ENCODE results near the gene PTPN11. TPM values are rescaled to one million over a fixed set of nuclear protein-coding genes. Genes with fewer than 3 reads are reported as not detected.
A peak's percentile ranks its signal among the peaks of the same experiment; 100 is the strongest.

Gene PTPN11
- 10 to 100 TPM; 46.2 to 48.0 TPM for total RNA-seq
- 10 to 100 TPM; 70.2 to 75.8 (median 70.7) TPM for polyA plus RNA-seq
- 106 to 435 (median 148) reads per million in 6 experiments for total RNA-seq

DNA sequence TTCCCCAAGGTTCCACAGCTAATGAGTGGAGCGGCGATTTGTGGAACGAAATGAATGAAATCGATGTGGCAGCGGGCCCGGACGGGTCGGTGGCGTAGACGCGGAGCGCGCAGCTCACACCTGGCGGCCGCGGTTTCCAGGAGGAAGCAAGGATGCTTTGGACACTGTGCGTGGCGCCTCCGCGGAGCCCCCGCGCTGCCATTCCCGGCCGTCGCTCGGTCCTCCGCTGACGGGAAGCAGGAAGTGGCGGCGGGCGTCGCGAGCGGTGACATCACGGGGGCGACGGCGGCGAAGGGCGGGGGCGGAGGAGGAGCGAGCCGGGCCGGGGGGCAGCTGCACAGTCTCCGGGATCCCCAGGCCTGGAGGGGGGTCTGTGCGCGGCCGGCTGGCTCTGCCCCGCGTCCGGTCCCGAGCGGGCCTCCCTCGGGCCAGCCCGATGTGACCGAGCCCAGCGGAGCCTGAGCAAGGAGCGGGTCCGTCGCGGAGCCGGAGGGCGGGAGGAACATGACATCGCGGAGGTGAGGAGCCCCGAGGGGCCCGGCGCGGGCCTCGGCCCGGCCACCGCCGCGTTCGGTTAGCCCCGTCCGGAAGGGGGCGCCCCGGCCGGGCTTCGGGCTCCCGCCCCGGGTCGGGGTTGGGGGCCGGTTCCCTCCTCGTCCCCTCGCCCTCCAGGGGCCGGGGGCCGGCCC, at the start of gene PTPN11:
TSS of gene PTPN11 (plus strand) at position 340 of the 689 bp plus-strand sequence. CDS start at position 505, 165 bp downstream.
- peak within 1 kb of the TSS; percentile 93 to 100 (median 96) for H3K4me3 Mint-ChIP-seq
- H3K27me3 Mint-ChIP-seq, result no peaks in the 10 kb centered on the region
- POLR2A ChIA-PET, result interaction anchor here (0.6 to 1.3 kb wide), 5 partner anchors 8 to 1837 kb away, joined by 3 to 13 read pairs (median 3); no protein-coding TSS in a partner anchor
- no peaks in the 10 kb centered on the region for H3K9me3 Mint-ChIP-seq
- DNase-seq (peak; percentile 83 to 98 (median 90)), ATAC-seq (peak; percentile 87 to 88)
- H3K27ac Mint-ChIP-seq, result peak within 1 kb of the TSS; percentile 94 to 99 (median 98)
- peaks cover 25 to 52% (median 40%) of the 10 kb centered on the region in 4 donors for H3K4me1 Mint-ChIP-seq
- H3K36me3 Mint-ChIP-seq, result peaks cover 0 to 4% (median 0%) of the 10 kb centered on the region in 3 donors

GRCh38 chr12:112370199-112370598, 48.5 kb upstream of the PTPN11 start:
- DNase-seq, result no peak
- Mint-ChIP-seq H3K36me3 (peaks cover 0 to 6% (median 2%) of the 10 kb centered on the region in 3 donors), H3K4me3 (no peak overlapping the region), H3K9me3 (no peaks in the 10 kb centered on the region), H3K27me3 (no peaks in the 10 kb centered on the region), H3K4me1 (peaks cover 5 to 27% (median 23%) of the 10 kb centered on the region in 4 donors), H3K27ac (no peak overlapping the region)
- POLR2A ChIA-PET, result no interaction called here
- ATAC-seq, result no peak

DNA sequence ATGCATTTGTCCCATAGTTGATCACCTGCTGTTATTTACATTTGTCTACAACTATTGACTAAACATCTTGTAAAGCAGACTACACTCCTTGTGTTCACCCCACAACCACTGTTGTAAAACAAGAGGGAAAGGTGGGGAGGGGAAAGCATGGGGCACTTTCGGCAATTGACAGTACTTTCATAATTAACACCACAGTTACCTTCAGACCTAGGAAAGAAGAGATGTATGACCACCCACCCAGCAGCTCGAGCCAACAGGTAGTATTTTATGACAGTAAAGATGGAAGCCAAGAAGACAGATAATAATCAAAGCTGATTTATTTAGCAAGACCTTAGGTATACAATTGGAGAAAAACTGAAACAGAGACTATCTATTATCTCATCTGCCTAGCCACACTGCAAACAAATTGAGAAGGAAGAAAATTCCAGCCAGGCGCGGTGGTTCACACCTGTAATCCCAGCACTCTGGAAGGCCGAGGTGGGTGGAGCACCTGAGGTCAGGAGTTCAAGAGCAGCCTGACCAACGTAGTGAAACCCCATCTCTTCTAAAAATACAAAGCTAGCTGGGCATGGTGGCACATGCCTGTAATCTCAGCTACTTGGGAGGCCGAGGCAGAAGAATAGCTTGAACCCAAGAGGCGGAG, 47.8 kb upstream of the PTPN11 start:
- Mint-ChIP-seq H3K36me3 (peaks cover 0 to 6% (median 2%) of the 10 kb centered on the region in 3 donors), H3K4me1 (peaks cover 5 to 28% (median 24%) of the 10 kb centered on the region in 4 donors), H3K9me3 (no peaks in the 10 kb centered on the region), H3K27me3 (no peaks in the 10 kb centered on the region), H3K27ac (no peak overlapping the region), H3K4me3 (no peak overlapping the region)
- no peak for DNase-seq
- ATAC-seq, result no peak
- POLR2A ChIA-PET, result interaction anchor here (1.1 kb wide), 1 partner anchor 11 kb away, joined by 5 read pairs; the partner anchor contains the start of gene HECTD4

DNA sequence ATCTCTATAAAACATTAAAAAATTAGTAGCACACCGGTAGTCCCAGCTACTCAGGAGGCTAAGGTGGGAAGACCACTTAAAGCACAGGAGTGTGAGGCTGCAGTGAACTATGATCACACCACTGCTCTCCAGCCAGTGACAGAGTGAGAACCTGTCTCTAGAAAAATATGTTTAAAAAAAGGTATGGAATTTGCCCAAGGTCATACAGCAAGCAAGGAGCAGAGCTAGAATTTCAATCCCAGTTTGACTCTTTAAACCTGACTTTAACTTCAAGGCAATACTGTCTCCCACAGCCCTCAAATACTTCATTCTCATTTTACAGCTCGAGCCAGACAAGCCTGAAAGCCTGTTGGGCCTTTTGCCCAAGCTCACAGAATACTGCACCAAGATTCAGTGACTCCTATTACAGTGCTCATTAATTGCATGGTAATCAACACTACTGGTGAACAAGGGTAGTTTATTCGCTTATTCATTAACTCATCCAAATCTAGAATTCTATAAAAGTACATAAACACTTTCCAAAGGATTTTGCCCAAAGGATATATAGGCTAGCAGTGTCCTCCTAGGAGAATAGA, 44.5 kb upstream of the PTPN11 start:
- Mint-ChIP-seq H3K27ac (peak overlapping the region in 1 of 10 donors; percentile 48), H3K9me3 (no peaks in the 10 kb centered on the region)
- POLR2A ChIA-PET, result no interaction called here

DNA sequence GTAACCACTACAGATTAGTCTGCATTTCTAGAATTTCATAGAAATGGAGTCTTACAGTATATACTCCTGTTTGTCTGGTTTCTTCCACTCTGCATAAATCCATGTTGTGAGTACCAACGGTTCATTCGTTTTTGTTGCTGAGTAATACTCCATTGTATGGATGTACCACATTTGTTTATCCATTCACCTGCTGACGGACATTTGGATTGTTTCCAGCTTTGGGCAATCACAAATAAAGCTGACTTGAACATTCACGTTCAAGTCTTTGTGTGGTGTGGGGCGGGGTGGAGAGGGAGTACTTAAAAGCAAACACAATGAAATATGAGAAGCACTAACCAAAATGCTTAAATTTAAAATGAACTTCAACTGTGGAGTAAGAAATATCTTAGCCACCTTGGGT, 43.6 kb upstream of the PTPN11 start:
- Mint-ChIP-seq H3K4me1 (peaks cover 5 to 36% (median 23%) of the 10 kb centered on the region in 4 donors), H3K27me3 (no peaks in the 10 kb centered on the region), H3K36me3 (peaks cover 0 to 6% (median 0%) of the 10 kb centered on the region in 3 donors), H3K4me3 (no peak overlapping the region), H3K9me3 (no peaks in the 10 kb centered on the region), H3K27ac (no peak overlapping the region)
- ATAC-seq, result no peak
- DNase-seq, result no peak
- POLR2A ChIA-PET, result no interaction called here

More for the DNA sequence above, 44.5 kb upstream of the PTPN11 start:
- H3K4me3 Mint-ChIP-seq, result no peak overlapping the region
- DNase-seq (no peak), ATAC-seq (no peak)
- H3K4me1 Mint-ChIP-seq, result peaks cover 8 to 34% (median 25%) of the 10 kb centered on the region in 4 donors
- no peaks in the 10 kb centered on the region for H3K27me3 Mint-ChIP-seq
- H3K36me3 Mint-ChIP-seq, result peaks cover 0 to 6% (median 2%) of the 10 kb centered on the region in 3 donors

- POLR2A ChIA-PET, result interaction anchor here (1.5 kb wide), 1 partner anchor 10 kb away, joined by 5 read pairs; no protein-coding TSS in a partner anchor
- peak overlapping the region; percentile 79 to 97 (median 88) for H3K27ac Mint-ChIP-seq
- no peaks in the 10 kb centered on the region for H3K9me3 Mint-ChIP-seq
- peak overlapping the region; percentile 88 to 99 (median 94) for H3K4me3 Mint-ChIP-seq
- no peaks in the 10 kb centered on the region for H3K36me3 Mint-ChIP-seq
- peaks cover 13 to 32% (median 21%) of the 10 kb centered on the region in 4 donors for H3K4me1 Mint-ChIP-seq
- ATAC-seq, result no peak
- peak in 1 of 10 donors; percentile 4 for DNase-seq
- H3K27me3 Mint-ChIP-seq, result no peaks in the 10 kb centered on the region
These were observed 37.9 kb upstream of the PTPN11 start for GRCh38 chr12:112380663-112381405.

DNA sequence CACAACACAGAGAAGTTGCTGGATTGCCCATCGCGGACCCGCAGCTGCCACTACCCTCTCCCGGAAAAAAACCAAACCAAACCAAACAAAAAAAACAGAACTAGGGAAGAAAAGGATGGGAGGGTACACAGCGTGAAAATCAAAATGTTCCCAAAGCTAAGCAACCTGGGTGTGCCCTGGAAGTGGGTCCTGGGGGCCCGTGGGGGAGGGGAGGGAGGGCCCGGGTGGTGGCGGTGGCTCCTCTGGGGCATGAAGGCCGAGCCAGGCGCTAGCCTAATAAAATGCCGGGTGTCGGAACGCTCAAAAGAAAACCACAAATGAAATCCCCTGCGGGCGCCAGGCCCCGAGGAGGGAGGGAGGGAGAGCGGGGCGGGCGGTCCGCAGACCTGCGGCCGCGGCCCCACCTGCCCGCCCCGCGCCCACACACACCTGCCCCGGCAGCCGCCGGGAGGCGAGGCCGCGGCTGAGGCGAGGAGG, 37.3 kb upstream of the PTPN11 start:
- H3K4me1 Mint-ChIP-seq, result peaks cover 13 to 31% (median 20%) of the 10 kb centered on the region in 4 donors
- peak overlapping the region; percentile 88 to 99 (median 94) for H3K4me3 Mint-ChIP-seq
- DNase-seq (peak in 5 of 10 donors; percentile 4 to 34 (median 18)), ATAC-seq (peak; percentile 22 to 24)
- H3K27me3 Mint-ChIP-seq, result no peaks in the 10 kb centered on the region
- no peaks in the 10 kb centered on the region for H3K36me3 Mint-ChIP-seq
- POLR2A ChIA-PET, result interaction anchor here (1.5 kb wide), 1 partner anchor 10 kb away, joined by 5 read pairs; no protein-coding TSS in a partner anchor
- peak overlapping the region; percentile 79 to 97 (median 88) for H3K27ac Mint-ChIP-seq
- H3K9me3 Mint-ChIP-seq, result no peaks in the 10 kb centered on the region

DNA sequence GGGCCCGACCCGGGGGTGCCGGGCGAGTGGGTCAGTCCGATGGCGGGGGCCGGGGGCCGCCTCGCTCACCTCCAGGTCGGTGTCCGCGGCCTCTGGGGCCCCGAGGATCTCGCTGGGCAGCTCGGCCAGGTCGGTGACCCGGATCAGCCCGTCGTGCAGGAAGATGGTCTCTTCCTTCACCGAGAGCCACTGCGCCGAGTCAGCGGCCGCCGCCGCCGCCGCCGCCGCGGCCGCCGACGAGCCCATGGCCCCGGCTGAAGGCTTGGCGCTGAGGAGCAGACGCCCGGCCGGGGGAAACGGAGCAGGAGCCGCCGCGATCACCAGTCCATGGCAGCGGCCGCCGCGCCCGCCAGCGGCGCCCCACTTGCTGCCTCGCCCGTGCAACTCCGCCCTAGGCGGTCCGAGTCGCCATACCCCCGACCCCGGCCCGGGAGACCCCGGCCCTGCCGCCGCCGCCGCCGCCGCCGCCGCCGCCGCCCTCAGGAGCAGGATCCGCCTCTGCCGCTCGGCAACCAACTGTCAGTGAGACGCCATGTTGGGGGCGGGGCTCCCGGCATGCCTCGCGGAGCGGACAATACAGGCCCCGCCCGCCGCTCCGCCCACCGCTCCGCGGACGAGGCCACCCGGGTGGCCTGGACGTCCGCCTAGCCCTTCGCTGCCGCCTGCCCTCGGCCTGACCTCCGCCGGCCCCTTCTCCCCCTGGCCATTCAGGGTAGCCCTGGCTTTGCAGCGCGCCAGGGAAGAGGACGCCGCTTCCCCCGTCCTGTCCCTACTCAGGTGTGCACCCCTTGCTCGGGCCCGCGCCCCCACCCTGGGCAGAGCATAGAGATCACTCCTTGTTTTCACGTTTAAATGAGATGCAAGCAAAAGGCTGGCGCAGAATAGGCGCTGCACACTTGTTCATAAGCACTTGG, 36.6 kb upstream of the PTPN11 start, which contains the start of gene HECTD4:
TSS of gene HECTD4 (minus strand) at position 549 of the 914 bp plus-strand sequence. CDS start at position 246, 303 bp downstream.
- H3K36me3 Mint-ChIP-seq, result no peaks in the 10 kb centered on the region
- POLR2A ChIA-PET, result interaction anchor here (1.5 kb wide), 1 partner anchor 11 kb away, joined by 5 read pairs; no protein-coding TSS in a partner anchor

GRCh38 chr12:112382866-112383265, 35.9 kb upstream of the PTPN11 start:
- H3K27me3 Mint-ChIP-seq, result peaks cover 0 to 2% (median 1%) of the 10 kb centered on the region in 5 donors
- peak overlapping the region; percentile 86 to 98 (median 94) for H3K4me3 Mint-ChIP-seq
- ATAC-seq (no peak), DNase-seq (no peak)
- H3K4me1 Mint-ChIP-seq, result peaks cover 15 to 33% (median 24%) of the 10 kb centered on the region in 4 donors
- no peaks in the 10 kb centered on the region for H3K9me3 Mint-ChIP-seq
- no peaks in the 10 kb centered on the region for H3K36me3 Mint-ChIP-seq
- H3K27ac Mint-ChIP-seq, result peak overlapping the region; percentile 85 to 94 (median 92)
- POLR2A ChIA-PET, result no interaction called here

More for the DNA sequence above, 36.6 kb upstream of the PTPN11 start, which contains the start of gene HECTD4:
- Mint-ChIP-seq H3K27ac (peak within 1 kb of the TSS; percentile 88 to 97 (median 92)), H3K4me1 (peaks cover 12 to 32% (median 19%) of the 10 kb centered on the region in 4 donors), H3K27me3 (no peaks in the 10 kb centered on the region), H3K9me3 (no peaks in the 10 kb centered on the region), H3K4me3 (peak within 1 kb of the TSS; percentile 90 to 99 (median 96))
- DNase-seq (peak; percentile 82 to 95 (median 90)), ATAC-seq (peak; percentile 95 to 97)

GRCh38 chr12:112386726-112387125, 32.0 kb upstream of the PTPN11 start:
- no peak for ATAC-seq
- H3K4me3 Mint-ChIP-seq, result no peak overlapping the region
- peaks cover 6 to 11% (median 9%) of the 10 kb centered on the region in 4 donors for H3K4me1 Mint-ChIP-seq
- no peak overlapping the region for H3K27ac Mint-ChIP-seq
- POLR2A ChIA-PET, result interaction anchor here (0.6 to 1.0 kb wide), 2 partner anchors 16 to 417 kb away, joined by 3 to 6 read pairs; no protein-coding TSS in a partner anchor
- H3K27me3 Mint-ChIP-seq, result peaks cover 0 to 7% (median 4%) of the 10 kb centered on the region in 5 donors
- no peaks in the 10 kb centered on the region for H3K9me3 Mint-ChIP-seq
- H3K36me3 Mint-ChIP-seq, result no peaks in the 10 kb centered on the region
- DNase-seq, result no peak

GRCh38 chr12:112389228-112389627, 29.5 kb upstream of the PTPN11 start:
- ATAC-seq, result no peak
- DNase-seq, result no peak
- POLR2A ChIA-PET, result no interaction called here
- Mint-ChIP-seq H3K27ac (peak overlapping the region in 2 of 10 donors; percentile 34 to 65), H3K9me3 (no peaks in the 10 kb centered on the region), H3K27me3 (peaks cover 0 to 7% (median 4%) of the 10 kb centered on the region in 5 donors), H3K4me1 (peaks cover 5 to 6% (median 6%) of the 10 kb centered on the region in 4 donors), H3K36me3 (no peaks in the 10 kb centered on the region), H3K4me3 (no peak overlapping the region)

Data from naive thymus-derived CD8-positive, alpha-beta T cell (primary cell).